Esophagus muscularis mucosa (tissue), 4 donors: ENCODE results near the gene KRT12. TPM values are rescaled to one million over a fixed set of nuclear protein-coding genes. Genes with fewer than 3 reads are reported as not detected.

ENCODE experiments used
- DNase-seq: peaks from one replicate; pipeline ENCODE4 v3.0.0-alpha.2; 2017; ENCODE audit errors: extremely low spot score
- H3K27ac ChIP-seq, 4 donors: fragments of 200-600 bp; sonication (generic); replicated peaks in 1 of 4; 1 replicate in 3 of 4; 2 replicates in 1 of 4; pipeline ENCODE4 v1.5.1; 2016 to 2019; ENCODE audit warnings: mild to moderate bottlenecking in 1 of 4
- H3K27me3 ChIP-seq, 4 donors: fragments of 200-600 bp; sonication (generic); one replicate each; pipeline versions ENCODE4 v1.5.1 to v1.6.0; 2016 to 2019
- H3K36me3 ChIP-seq, 4 donors: fragments of 200-600 bp; sonication (generic); one replicate each; pipeline ENCODE4 v1.5.1; 2016 to 2019
- H3K4me1 ChIP-seq, 4 donors: fragments of 200-600 bp; sonication (generic); one replicate each; pipeline ENCODE4 v1.5.1; 2016 to 2019
- H3K4me3 ChIP-seq, 4 donors: fragments of 200-600 bp; sonication (generic); 1 replicate in 2 of 4; 2 replicates in 2 of 4; pipeline ENCODE4 v1.5.1; 2016 to 2019; ENCODE audit warnings: mild to moderate bottlenecking in 4 of 4, moderate library complexity in 1 of 4
- H3K9me3 ChIP-seq, 4 donors: fragments of 200-600 bp; sonication (generic); 1 replicate in 3 of 4; 2 replicates in 1 of 4; pipeline ENCODE4 v1.5.1; 2016 to 2019
- CTCF ChIP-seq, 3 experiments: fragments of 200-600 bp in 2 of 3; fragments of 450-650 bp in 1 of 3; sonication (generic) in 2 of 3; IDR thresholded peaks; one replicate each; pipeline ENCODE4 v1.5.1; 2017 to 2019; ENCODE audit warnings: antibody characterized with exemption in 3 of 3, mild to moderate bottlenecking in 2 of 3, moderate library complexity in 1 of 3
- EP300 ChIP-seq: sonication (generic); formaldehyde crosslinking; IDR thresholded peaks from one replicate; pipeline ENCODE4 v1.6.1; 2017; ENCODE audit warnings: antibody characterized with exemption
- POLR2A ChIP-seq: fragments of 450-650 bp; IDR thresholded peaks from one replicate; pipeline ENCODE4 v1.6.1; 2017; ENCODE audit warnings: antibody characterized with exemption, moderate library complexity, mild to moderate bottlenecking, low read depth
- POLR2AphosphoS5 ChIP-seq, 2 donors: sonication (generic); formaldehyde crosslinking; IDR thresholded peaks; one replicate each; pipeline ENCODE4 v1.6.1; 2017; ENCODE audit warnings: antibody characterized with exemption in 2 of 2
- WGBS: methylation state at CpG from one replicate; pipeline ENCODE4 v1.1.5; 2018; 5-methylcytosine and 5-hydroxymethylcytosine counted together
- intact Hi-C: fragments of 100-400 bp; cut with DNase I; formaldehyde crosslinking; loops from one replicate; pipeline ENCODE4 v1.15.1; 2023
- total RNA-seq, 4 donors: library from RNA; depleted of rRNA; stranded (reverse); fragments of >200 nt; gene quantifications; one replicate each; pipeline versions ENCODE4 v1.1.0 to v1.2.1, GENCODE V29; 2016

Gene KRT12
- total RNA-seq, 4 donors from 2014 or later: not detected

- no peak overlapping the region for H3K4me3 ChIP-seq
- no peak for DNase-seq
- intact Hi-C loops: loop anchor here (2.0 to 10.0 kb wide), 5 partner anchors 105 to 753 kb away; no protein-coding TSS in a partner anchor
These were observed 42.3 kb upstream of the KRT12 start for GRCh38 chr17:40909351-40909750.

GRCh38 chr17:40906613-40907012 lies 39.6 kb upstream of the KRT12 start:
- H3K36me3 ChIP-seq: no peaks in the 10 kb centered on the region
- intact Hi-C loops: loop anchor here (5.0 to 10.0 kb wide), 3 partner anchors 102 to 756 kb away; no protein-coding TSS in a partner anchor
- H3K27ac ChIP-seq: no peak overlapping the region
- peaks cover 0 to 12% (median 0%) of the 10 kb centered on the region in 4 donors for H3K27me3 ChIP-seq
- TF ChIP-seq POLR2AphosphoS5 (IDR thresholded peaks at IDR 0.05) (no peak), POLR2A (no peak)
- no peaks in the 10 kb centered on the region for H3K9me3 ChIP-seq
- WGBS: 89% methylated on average over 4 of the region's 4 CpGs
- peaks cover 0 to 24% (median 21%) of the 10 kb centered on the region in 4 donors for H3K4me1 ChIP-seq
- no peak overlapping the region for H3K4me3 ChIP-seq
- no peak for DNase-seq

More at GRCh38 chr17:40909351-40909750, 42.3 kb upstream of the KRT12 start:
- Histone ChIP-seq H3K27me3 (peaks cover 0 to 12% (median 0%) of the 10 kb centered on the region in 4 donors), H3K9me3 (no peaks in the 10 kb centered on the region), H3K27ac (peak overlapping the region; percentile 55 to 75 (median 62)), H3K36me3 (no peaks in the 10 kb centered on the region), H3K4me1 (peaks cover 0 to 25% (median 21%) of the 10 kb centered on the region in 4 donors)
- 2% methylated on average over 5 of the region's 5 CpGs for WGBS
- TF ChIP-seq POLR2AphosphoS5 (IDR thresholded peaks at IDR 0.05) (peak; percentile 43 to 65), CTCF (IDR thresholded peaks at IDR 0.05) (peak; percentile 76 to 84 (median 81)), POLR2A (no peak), EP300 (no peak)

GRCh38 chr17:40905370-40905769 lies 38.3 kb upstream of the KRT12 start:
- H3K4me1 ChIP-seq: peaks cover 0 to 14% (median 10%) of the 10 kb centered on the region in 4 donors
- H3K27ac ChIP-seq: no peak overlapping the region
- H3K36me3 ChIP-seq: no peaks in the 10 kb centered on the region
- H3K27me3 ChIP-seq: peaks cover 0 to 22% (median 0%) of the 10 kb centered on the region in 4 donors
- DNase-seq: no peak
- H3K9me3 ChIP-seq: no peaks in the 10 kb centered on the region
- TF ChIP-seq POLR2AphosphoS5 (IDR thresholded peaks at IDR 0.05): no peak
- TF ChIP-seq POLR2A: no peak
- TF ChIP-seq EP300: no peak
- TF ChIP-seq CTCF (IDR thresholded peaks at IDR 0.05): no peak
- WGBS: 77% methylated on average over 5 of the region's 5 CpGs
- intact Hi-C loops: loop anchor here (5.0 to 10.0 kb wide), 3 partner anchors 101 to 757 kb away; no protein-coding TSS in a partner anchor
- H3K4me3 ChIP-seq: no peak overlapping the region

- Histone ChIP-seq H3K4me1 (no peaks in the 10 kb centered on the region), H3K9me3 (no peaks in the 10 kb centered on the region), H3K4me3 (no peak overlapping the region), H3K36me3 (no peaks in the 10 kb centered on the region), H3K27me3 (peaks cover 0 to 25% (median 0%) of the 10 kb centered on the region in 4 donors), H3K27ac (no peak overlapping the region)
- WGBS: 71% methylated on average over 12 of the region's 12 CpGs
- no peak for DNase-seq
- intact Hi-C loops: loop anchor here (10.0 kb wide), 1 partner anchor 98 kb away; no protein-coding TSS in a partner anchor
- TF ChIP-seq POLR2AphosphoS5 (IDR thresholded peaks at IDR 0.05) (no peak), EP300 (no peak), CTCF (IDR thresholded peaks at IDR 0.05) (no peak), POLR2A (no peak)
These were observed 36.3 kb upstream of the KRT12 start for GRCh38 chr17:40903129-40903847.

- DNase-seq: no peak
- no peak for TF ChIP-seq POLR2A
- no peak for TF ChIP-seq EP300
- TF ChIP-seq POLR2AphosphoS5 (IDR thresholded peaks at IDR 0.05): no peak
- TF ChIP-seq CTCF (IDR thresholded peaks at IDR 0.05): no peak
- Histone ChIP-seq H3K4me3 (no peak overlapping the region), H3K27ac (no peak overlapping the region), H3K9me3 (no peaks in the 10 kb centered on the region), H3K4me1 (no peaks in the 10 kb centered on the region), H3K27me3 (peaks cover 0 to 25% (median 0%) of the 10 kb centered on the region in 4 donors), H3K36me3 (no peaks in the 10 kb centered on the region)
- intact Hi-C loops: loop anchor here (10.0 kb wide), 1 partner anchor 98 kb away; no protein-coding TSS in a partner anchor
- WGBS: 96% methylated on average over 4 of the region's 4 CpGs
These were observed 35.5 kb upstream of the KRT12 start for GRCh38 chr17:40902498-40902897.
